CD4-positive, alpha-beta T cell treated with Interferon gamma for 1 hour (primary cell): Measurements from ENCODE around the gene ARL10.

Experiments used
- DNase-seq: peaks from one replicate; pipeline ENCODE4 v3.0.0-alpha.2; 2020

The ARL10 gene

DNA sequence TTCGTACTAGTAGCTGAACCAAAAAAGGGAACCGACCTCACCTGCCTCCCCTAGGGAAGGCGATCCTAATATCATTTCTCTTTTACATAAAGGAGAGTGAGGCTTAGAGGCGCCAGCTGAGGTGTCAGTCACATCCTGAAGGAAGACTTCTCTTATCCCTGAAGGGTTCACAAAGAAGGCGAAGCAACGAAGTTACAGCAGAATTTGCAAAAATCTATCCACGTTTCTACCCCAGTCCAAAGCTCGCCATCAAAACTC, 3.1 kb upstream of the ARL10 start:
- no peak for DNase-seq

- no peak for DNase-seq
These were observed 429 bp upstream of the ARL10 start for GRCh38 chr5:176364765-176365350.

DNA sequence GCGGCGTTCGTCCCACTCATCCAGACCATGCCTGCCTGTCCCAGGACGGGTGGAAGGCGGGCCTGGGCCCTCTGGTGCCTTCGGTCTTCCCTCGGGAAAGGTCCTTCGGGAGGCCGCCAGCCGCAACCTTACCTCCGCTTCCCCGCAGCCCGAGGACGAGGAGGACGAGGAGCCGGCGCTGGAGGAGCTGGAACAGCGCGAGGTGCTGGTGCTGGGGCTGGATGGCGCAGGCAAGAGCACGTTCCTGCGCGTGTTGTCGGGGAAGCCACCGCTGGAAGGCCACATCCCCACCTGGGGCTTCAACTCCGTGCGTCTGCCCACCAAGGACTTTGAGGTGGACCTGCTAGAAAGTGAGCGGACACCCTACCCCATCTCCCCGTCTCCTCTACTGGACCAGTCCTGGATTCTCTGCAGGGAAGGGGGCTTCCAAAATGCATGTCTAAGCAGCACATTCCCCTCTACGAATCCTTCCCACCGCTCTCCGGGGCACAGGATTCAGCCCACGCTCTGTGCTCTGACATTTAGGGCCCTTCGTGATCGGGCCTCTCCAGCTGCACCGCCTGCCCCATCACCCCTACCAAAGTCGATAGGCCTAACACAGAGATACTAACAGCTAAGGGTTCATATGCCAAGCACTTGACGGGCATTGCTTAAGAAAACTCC, 1.1 kb downstream of the ARL10 start:
- no peak for DNase-seq

DNA sequence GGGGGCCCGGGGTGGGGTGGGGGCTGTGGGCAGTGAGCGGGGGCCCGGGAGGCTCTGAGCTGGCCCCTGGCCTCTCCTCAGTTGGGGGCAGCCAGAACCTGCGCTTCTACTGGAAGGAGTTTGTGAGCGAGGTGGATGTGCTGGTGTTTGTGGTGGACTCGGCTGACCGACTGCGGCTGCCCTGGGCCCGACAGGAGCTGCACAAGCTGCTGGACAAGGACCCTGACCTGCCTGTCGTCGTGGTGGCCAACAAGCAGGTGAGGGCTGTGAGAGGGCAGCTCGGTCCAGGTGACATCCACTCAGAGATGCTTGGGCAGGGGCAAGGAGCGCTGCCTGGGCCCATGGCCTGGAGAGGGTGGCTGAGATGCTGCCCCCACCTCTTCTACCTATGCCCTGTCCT, 3.4 kb downstream of the ARL10 start:
- no peak for DNase-seq

DNA sequence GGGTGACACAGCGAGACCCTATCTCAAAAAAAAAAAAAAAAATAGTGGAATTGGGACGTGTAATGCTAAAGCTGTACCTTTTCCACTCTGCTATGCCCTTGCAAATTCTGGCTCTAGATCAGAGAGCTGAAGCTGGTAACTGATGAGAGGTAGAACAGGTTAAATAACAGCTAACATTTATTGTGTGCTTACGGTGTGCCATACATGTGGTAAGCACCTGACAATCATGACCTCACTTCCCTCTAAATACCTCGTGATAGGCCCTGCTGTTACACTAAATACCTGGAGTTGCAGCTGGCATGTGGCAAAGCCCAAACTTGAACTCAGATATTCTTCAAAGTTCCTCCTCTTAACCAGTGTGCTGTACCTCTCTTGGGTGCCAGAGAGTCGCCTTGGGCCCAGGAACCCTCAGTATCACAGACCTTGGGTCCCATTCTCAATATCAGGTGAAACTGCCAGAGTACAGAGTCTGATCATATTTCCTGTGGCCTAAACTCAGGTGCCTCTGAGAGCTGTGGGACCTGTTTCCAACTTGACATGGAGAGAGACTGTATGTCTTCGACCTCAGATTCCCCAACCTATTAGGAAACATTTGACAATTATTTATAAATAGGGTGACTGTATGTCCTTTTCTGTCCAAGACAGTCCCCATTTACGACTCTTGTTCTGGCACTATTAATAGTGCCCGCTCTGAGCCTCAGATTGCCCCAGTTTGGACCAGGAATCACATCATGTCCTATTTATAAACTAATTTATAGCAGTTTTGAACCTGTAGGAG, 4.8 kb downstream of the ARL10 start:
- DNase-seq: no peak

- peak; percentile 22 for DNase-seq
These were observed 6.6 kb downstream of the ARL10 start for GRCh38 chr5:176371621-176372539.

- no peak for DNase-seq
These were observed 8.0 kb downstream of the ARL10 start for GRCh38 chr5:176373100-176373818.

GRCh38 chr5:176379881-176380280, 14.6 kb downstream of the ARL10 start:
- no peak for DNase-seq

- no peak for DNase-seq
These were observed 16.1 kb downstream of the ARL10 start for GRCh38 chr5:176381423-176381822.

GRCh38 chr5:176381979-176382378, 16.7 kb downstream of the ARL10 start:
- DNase-seq: no peak

DNA sequence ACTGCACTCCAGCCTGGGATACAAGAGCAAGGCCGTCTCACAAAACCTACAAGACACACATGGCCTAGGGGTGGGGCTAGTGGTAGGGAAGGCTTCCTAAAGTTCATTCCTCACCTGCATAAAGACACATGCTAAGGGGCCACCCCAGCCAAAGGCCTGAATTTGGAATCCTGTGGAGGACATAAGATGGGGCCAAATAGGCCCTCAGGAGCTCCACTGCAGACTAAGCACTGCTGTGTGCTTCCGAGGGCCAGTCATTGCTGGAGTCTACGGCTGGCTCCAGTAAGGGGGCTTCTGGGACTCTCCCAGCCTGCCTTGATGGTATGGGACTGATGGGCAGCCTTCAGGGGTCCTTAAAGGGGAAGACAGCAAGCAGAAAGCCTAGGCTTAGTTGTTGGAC, 17.4 kb downstream of the ARL10 start:
- no peak for DNase-seq

GRCh38 chr5:176383248-176383905, 18.1 kb downstream of the ARL10 start:
- DNase-seq: no peak

DNA sequence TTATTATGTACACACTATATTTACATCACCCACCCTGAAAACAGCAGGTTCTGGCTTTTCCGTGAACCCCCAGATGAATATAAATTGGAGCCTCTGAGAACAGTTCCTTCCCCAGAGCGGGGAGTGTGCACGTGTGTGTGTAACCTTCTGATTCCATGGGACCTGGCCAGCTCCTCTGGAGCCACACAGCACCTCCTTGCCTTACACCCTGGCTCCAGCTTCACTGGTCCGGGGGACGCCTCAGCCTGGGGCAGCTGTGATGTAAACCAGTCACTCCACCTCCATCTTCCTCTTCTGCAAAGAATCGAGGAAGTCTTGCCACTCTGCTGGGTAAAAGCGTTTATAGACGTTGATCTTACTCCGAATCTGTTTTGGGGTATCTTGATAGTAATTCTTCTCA, 18.7 kb downstream of the ARL10 start:
- no peak for DNase-seq

DNA sequence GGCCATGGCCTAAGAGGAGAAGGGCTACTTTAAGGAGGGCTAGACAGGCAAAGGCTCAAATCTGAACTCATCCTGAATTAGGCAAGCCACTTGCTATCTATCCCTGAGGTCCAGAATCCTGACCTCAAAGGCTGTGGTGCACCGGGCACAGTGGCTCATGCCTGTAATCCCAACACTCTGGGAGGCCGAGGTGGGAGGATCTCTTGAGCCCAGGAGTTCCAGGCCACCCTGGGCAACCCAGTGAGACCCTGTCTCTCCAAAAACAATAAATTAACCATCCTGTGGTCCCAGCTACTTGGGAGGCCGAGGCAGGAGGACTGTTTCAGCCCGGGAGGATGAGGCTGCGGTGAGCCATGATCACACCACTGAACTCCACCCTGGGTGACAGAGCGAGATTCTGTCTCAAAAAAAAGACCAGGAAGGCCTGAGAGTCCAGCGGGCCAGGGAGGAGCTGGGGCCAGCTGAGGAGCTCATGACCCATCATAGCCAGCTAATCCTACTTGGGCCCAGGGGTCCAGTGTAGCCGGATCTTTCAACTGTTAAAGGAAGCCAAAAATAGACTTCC, 19.2 kb downstream of the ARL10 start:
- no peak for DNase-seq

- DNase-seq: no peak
These were observed 19.7 kb downstream of the ARL10 start for GRCh38 chr5:176384991-176385390.

GRCh38 chr5:176386491-176386890, 21.2 kb downstream of the ARL10 start:
- DNase-seq: no peak

DNA sequence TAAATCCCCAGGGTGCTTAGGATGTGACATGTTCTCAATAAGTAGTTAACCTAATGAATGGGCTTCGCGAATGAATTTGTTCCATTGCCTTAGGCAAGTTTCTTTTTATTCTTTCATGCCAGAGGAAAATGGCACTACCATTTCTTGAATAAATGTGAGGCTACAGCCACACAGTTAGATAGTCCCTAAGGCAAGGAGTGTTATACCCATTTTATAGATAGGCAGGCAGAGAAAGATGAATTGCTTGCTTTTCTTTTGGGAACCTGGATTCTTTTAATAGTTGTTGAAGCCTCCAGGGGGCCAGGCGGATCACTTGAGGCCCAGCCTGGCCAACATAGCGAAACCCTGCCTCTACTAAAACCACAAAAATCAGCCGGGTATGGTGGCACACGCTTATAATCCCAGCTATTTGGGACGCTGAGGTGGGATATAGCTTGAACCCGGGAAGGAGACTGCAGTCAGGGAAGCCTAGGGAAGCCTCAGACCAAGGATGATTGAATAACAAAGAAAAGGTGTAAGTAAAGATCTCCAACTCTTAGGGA, 22.2 kb downstream of the ARL10 start:
- DNase-seq: no peak

DNA sequence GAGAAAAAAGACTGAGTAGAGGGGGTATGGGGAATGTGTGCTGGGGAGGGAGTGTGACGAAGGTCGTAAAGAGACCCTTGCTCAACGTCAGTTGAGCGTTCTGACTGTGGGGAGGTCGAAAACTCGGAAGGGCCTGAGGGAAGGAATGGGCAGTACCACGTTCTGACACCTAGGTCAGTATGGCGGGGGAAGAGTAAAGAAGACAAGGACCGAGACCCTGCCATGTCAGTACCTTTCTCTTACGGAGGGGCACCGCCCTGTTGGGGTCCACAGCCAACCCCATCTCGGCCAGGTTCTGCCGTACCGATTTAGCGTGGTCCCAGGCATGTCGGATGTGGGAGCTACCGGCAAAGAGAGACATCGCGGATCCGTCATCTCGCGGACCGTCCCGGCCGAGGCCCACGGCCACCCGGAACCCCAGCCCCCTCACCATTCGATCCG, 22.7 kb downstream of the ARL10 start:
- DNase-seq: no peak

- peak; percentile 98 for DNase-seq
These were observed 23.3 kb downstream of the ARL10 start, which contains the start of the genes HIGD2A and NOP16 for GRCh38 chr5:176388444-176389134. Gene HIGD2A, plus strand, starts transcription at chr5:176388751. Its CDS starts 69 bp downstream, at chr5:176388820. Gene NOP16, minus strand, starts transcription at chr5:176388598. Its CDS starts 59 bp downstream, at chr5:176388539.
